ENCODE results near the gene COQ10B. TPM values are rescaled to one million over a fixed set of nuclear protein-coding genes. Genes with fewer than 3 reads are reported as not detected.

COQ10B gene
- 28.7 and 64.2 TPM in 2 replicates for total RNA-seq (2012; rRNA removed)
- polyA plus RNA-seq (2012; rRNA removed) = 6.3 and 9.5 TPM in 2 replicates
- 1.6 and 2.8 TPM in 2 replicates for polyA plus RNA-seq (2012; cell fraction: cytosol; rRNA removed)
- 0.81 and 4.0 TPM in 2 replicates for polyA plus RNA-seq (2012; cell fraction: nucleus; rRNA removed; ENCODE audit: low replicate concordance)
- percentile 93 among the genes with signal in this experiment for Bru-seq, nascent RNA
- percentile 78 among the genes with signal in this experiment for BruChase-seq, experiment 1, labeled RNA remaining after a 6-hour chase
- percentile 83 among the genes with signal in this experiment for BruChase-seq, experiment 2, labeled RNA remaining after a 2-hour chase
- long read RNA-seq, transcript COQ10B-201 (5 exons, 2,239 nt) = major isoform, 93 of 100 reads
- long read RNA-seq, partial matches to known transcripts = 2 of 100 reads
- long read RNA-seq, other reads (novel, unspliced or antisense) = 2 of 100 reads

DNA sequence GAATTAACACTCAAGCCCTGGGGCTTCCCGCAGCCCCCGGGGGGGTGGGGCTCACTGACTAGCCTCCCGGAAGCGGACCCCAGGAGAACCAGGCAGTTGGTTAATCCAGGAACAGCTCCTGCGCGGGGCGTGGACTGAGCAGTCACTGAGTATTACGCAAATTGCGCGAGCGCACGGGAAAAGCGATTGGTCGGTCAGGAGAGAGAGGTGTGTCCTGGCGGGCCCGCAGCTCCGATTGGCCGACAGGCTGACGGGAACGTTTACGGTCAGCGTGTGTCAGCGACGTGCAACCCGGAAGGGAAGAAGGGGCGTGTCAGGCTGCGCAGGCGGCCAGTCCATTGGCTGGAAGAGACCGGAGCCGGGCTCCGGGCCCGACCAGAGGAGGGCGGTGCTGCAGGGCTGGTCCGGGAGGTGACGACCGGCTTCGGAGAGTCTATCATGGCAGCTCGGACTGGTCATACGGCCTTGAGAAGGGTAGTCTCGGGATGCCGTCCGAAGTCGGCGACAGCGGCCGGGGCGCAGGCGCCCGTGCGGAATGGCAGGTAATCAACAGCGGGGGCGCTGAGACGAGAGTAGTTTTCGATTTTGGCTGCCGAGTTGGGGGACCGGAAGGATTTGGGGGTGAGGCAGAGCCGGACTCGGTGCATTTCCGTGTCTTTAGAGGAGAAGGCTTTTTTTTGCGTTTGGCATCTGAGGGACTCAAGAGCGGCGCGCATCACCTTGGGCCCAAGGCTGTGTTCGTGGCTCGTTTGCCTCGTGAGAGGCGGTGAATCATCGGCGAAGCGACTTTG is at the start of gene COQ10B:
Gene COQ10B (plus strand): TSS at position 430 of the 791 bp plus-strand sequence. CDS start 9 bp downstream, at position 439.
- Histone ChIP-seq H2AFZ (replicated peaks; ENCODE audit: low read length, poor library complexity) (peak within 1 kb of the TSS; percentile 97), H2AK5ac (ENCODE audit: low read depth, low read length) (peak within 1 kb of the TSS; percentile 77), H3K18ac (ENCODE audit: low read depth, low read length) (peak within 1 kb of the TSS; percentile 64), H4K91ac (ENCODE audit: insufficient read depth, low read depth, low read length) (peak within 1 kb of the TSS; percentile 92), H3K36me3 (ENCODE audit: control insufficient read depth, insufficient read depth, low read length) (no peaks in the 10 kb centered on the region), H3K79me1 (ENCODE audit: low read depth in 1 of 2, low read length in 2 of 2) (peaks cover 3 to 14% of the 10 kb centered on the region in 2 experiments; a peak in 2 of 4 replicates), H2BK15ac (ENCODE audit: low read depth, low read length) (peak within 1 kb of the TSS; percentile 42; the same call in 1 of the 3 replicates), H3K4me1 (ENCODE audit: control insufficient read depth, insufficient read depth, low read length) (no peaks in the 10 kb centered on the region), H3K4ac (ENCODE audit: low read depth, low read length) (peak within 1 kb of the TSS; percentile 92), H2BK5ac (ENCODE audit: low read depth, low read length, poor library complexity, severe bottlenecking) (peak within 1 kb of the TSS; percentile 86), H3K9me3 (ENCODE audit: control insufficient read depth, insufficient read depth, low read length) (no peaks in the 10 kb centered on the region), H2BK120ac (ENCODE audit: low read depth, low read length) (peak within 1 kb of the TSS; percentile 58), H3K23ac (ENCODE audit: low read depth, low read length) (peak within 1 kb of the TSS; percentile 75), H3K56ac (ENCODE audit: extremely low read depth, insufficient read depth, low read length) (peak within 1 kb of the TSS; percentile 87), H3K4me2 (ENCODE audit: low read depth, low read length) (peak within 1 kb of the TSS; percentile 87), H4K8ac (ENCODE audit: low read depth in 2 of 2, low read length in 2 of 2) (peak within 1 kb of the TSS; percentile 91), H2BK20ac (ENCODE audit: low read depth, low read length) (peak within 1 kb of the TSS; percentile 3; the same call in 1 of the 2 replicates), H3K14ac (replicated peaks; ENCODE audit: low read depth, low read length) (peak within 1 kb of the TSS; percentile 95), H3K27ac (ENCODE audit: insufficient read depth, low read length) (peak within 1 kb of the TSS; percentile 92), H3K27me3 (ENCODE audit: control insufficient read depth, insufficient read depth, low read length) (no peaks in the 10 kb centered on the region), H3K4me3 (ENCODE audit: insufficient read depth, low read depth, low read length) (peak within 1 kb of the TSS; percentile 70), H3K9ac (ENCODE audit: low read depth, low read length) (peak within 1 kb of the TSS; percentile 95), H2AK9ac (replicated peaks; ENCODE audit: low read depth, low read length, poor library complexity) (peak within 1 kb of the TSS; percentile 84), H4K20me1 (ENCODE audit: insufficient read depth, low read length) (peaks cover 36% of the 10 kb centered on the region), H3K9me1 (ENCODE audit: insufficient read depth, low read length) (no peaks in the 10 kb centered on the region), H4K5ac (ENCODE audit: low read depth, low read length) (peak within 1 kb of the TSS; percentile 79)
- dilution Hi-C loops (cut with HindIII; ENCODE audit: low sequenced_read_pairs, unreplicated experiment) = no loop called here
- ATAC-seq (ENCODE audit: low read depth) = peak; percentile 96
- TSS peak; percentile 90 for BruUV-seq (replicated peaks)
- in situ Hi-C loops (cut with MboI; ENCODE audit: low sequenced_read_pairs) = no loop called here
- WGBS, 2 experiments (ENCODE audit: extremely low coverage in 2 of 2, insufficient read length in 1 of 2) = 0% methylated on average over 40 of the region's 70 CpGs; no CpG with 5 or more reads in 1 of the 2 experiments
- DNase-seq = peak; percentile 100
- intact Hi-C loops (cut with micrococcal nuclease) = loop anchor here (1.0 kb wide), 1 partner anchor 18 kb away; the partner anchor contains the start of gene SF3B1
- POLR2A ChIA-PET (ENCODE audit: unreplicated experiment) = interaction anchor here (0.6 to 1.2 kb wide), 6 partner anchors 11 to 59 kb away, joined by 3 to 10 read pairs (median 6); partner anchors contain the start of genes HSPD1 and SF3B1
- CTCF ChIA-PET = no interaction called here
- no peak for TF ChIP-seq RAD21 (IDR thresholded peaks at IDR 0.05; ENCODE audit: low read length)
- TF ChIP-seq CHD1 (IDR thresholded peaks at IDR 0.05; ENCODE audit: low read depth, low read length) = peak; percentile 98
- peak; percentile 22; the same call in 1 of the 2 replicates for TF ChIP-seq RFX5 (IDR thresholded peaks at IDR 0.05; ENCODE audit: low read depth, low read length)
- TF ChIP-seq, protein P1, sequence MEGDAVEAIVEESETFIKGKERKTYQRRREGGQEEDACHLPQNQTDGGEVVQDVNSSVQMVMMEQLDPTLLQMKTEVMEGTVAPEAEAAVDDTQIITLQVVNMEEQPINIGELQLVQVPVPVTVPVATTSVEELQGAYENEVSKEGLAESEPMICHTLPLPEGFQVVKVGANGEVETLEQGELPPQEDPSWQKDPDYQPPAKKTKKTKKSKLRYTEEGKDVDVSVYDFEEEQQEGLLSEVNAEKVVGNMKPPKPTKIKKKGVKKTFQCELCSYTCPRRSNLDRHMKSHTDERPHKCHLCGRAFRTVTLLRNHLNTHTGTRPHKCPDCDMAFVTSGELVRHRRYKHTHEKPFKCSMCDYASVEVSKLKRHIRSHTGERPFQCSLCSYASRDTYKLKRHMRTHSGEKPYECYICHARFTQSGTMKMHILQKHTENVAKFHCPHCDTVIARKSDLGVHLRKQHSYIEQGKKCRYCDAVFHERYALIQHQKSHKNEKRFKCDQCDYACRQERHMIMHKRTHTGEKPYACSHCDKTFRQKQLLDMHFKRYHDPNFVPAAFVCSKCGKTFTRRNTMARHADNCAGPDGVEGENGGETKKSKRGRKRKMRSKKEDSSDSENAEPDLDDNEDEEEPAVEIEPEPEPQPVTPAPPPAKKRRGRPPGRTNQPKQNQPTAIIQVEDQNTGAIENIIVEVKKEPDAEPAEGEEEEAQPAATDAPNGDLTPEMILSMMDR (conservative IDR thresholded peaks at IDR 0.05; ENCODE audit: low read depth, low read length) = peak; percentile 37
- peak; percentile 79 for TF ChIP-seq BHLHE40 (IDR thresholded peaks at IDR 0.05; ENCODE audit: low read depth, low read length)
- peak; percentile 91; the same call in 1 of the 2 replicates for TF ChIP-seq MAZ (IDR thresholded peaks at IDR 0.05; ENCODE audit: borderline replicate concordance, low read depth, low read length)
- peak; percentile 73 for TF ChIP-seq FOS (IDR thresholded peaks at IDR 0.05; ENCODE audit: low read depth, low read length)
- peak; percentile 98 for TF ChIP-seq POLR2A (IDR thresholded peaks at IDR 0.05; ENCODE audit: low read depth, low read length)
- TF ChIP-seq USF2 (IDR thresholded peaks at IDR 0.05; ENCODE audit: low read depth, low read length) = no peak; the same call in 1 of the 2 replicates
- TF ChIP-seq MXI1 (IDR thresholded peaks at IDR 0.05; ENCODE audit: borderline replicate concordance, low read depth, low read length) = peak; percentile 56
- TF ChIP-seq, protein P2, sequence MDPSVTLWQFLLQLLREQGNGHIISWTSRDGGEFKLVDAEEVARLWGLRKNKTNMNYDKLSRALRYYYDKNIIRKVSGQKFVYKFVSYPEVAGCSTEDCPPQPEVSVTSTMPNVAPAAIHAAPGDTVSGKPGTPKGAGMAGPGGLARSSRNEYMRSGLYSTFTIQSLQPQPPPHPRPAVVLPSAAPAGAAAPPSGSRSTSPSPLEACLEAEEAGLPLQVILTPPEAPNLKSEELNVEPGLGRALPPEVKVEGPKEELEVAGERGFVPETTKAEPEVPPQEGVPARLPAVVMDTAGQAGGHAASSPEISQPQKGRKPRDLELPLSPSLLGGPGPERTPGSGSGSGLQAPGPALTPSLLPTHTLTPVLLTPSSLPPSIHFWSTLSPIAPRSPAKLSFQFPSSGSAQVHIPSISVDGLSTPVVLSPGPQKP (IDR thresholded peaks at IDR 0.05; ENCODE audit: borderline replicate concordance, low read depth, low read length) = no peak

Measured in IMR-90 (cell line).